Osteoblast (primary cell): Measurements from ENCODE around the gene RAB31. TPM values are rescaled to one million over a fixed set of nuclear protein-coding genes. Genes with fewer than 3 reads are reported as not detected.
"Not testable (repeated sequence)": the region's sequence is repeated elsewhere in the genome, so short reads cannot be mapped to it uniquely, and the experiment has no call there.

Source experiments
- DNase-seq: peaks from one replicate; pipeline ENCODE4 v3.0.0; 2011; ENCODE audit warnings: low spot score, mixed read lengths; ENCODE audit not compliant: insufficient read length; ENCODE audit errors: missing footprints
- H2AFZ ChIP-seq: 2 replicates; pipeline ENCODE4 v1.6.0; 2011; ENCODE audit warnings: mild to moderate bottlenecking, low read length
- H3K27ac ChIP-seq: 2 replicates; pipeline ENCODE4 v1.5.1; 2011; ENCODE audit warnings: mild to moderate bottlenecking, low read depth, low read length, moderate library complexity
- H3K27me3 ChIP-seq: 2 replicates; pipeline ENCODE4 v1.6.0; 2012; ENCODE audit warnings: mild to moderate bottlenecking, control low read depth, inconsistent platforms, low read length, moderate library complexity; ENCODE audit not compliant: insufficient read depth
- H3K36me3 ChIP-seq: 2 replicates; pipeline ENCODE4 v1.5.1; 2011; ENCODE audit warnings: mild to moderate bottlenecking, low read length, control low read depth, moderate library complexity; ENCODE audit not compliant: insufficient read depth
- H3K4me1 ChIP-seq: 2 replicates; pipeline ENCODE4 v1.5.1; 2011; ENCODE audit warnings: mild to moderate bottlenecking, low read length, control low read depth, moderate library complexity; ENCODE audit not compliant: insufficient read depth
- H3K4me2 ChIP-seq: 2 replicates; pipeline ENCODE4 v1.6.0; 2011; ENCODE audit warnings: mild to moderate bottlenecking, low read length; ENCODE audit not compliant: insufficient read depth
- H3K4me3 ChIP-seq: fragments of 200-600 bp; sonication (generic); 3 replicates; pipeline ENCODE4 v1.5.1; 2012; ENCODE audit warnings: mild to moderate bottlenecking, low read length, inconsistent platforms; ENCODE audit not compliant: insufficient read depth
- H3K79me2 ChIP-seq: 2 replicates; pipeline ENCODE4 v1.6.0; 2012; ENCODE audit warnings: mild to moderate bottlenecking, low read length, control low read depth, inconsistent platforms; ENCODE audit not compliant: insufficient read depth
- H3K9me3 ChIP-seq: 2 replicates; pipeline ENCODE4 v1.5.1; 2011; ENCODE audit warnings: low read depth, low read length, control low read depth
- H4K20me1 ChIP-seq: 2 replicates; pipeline ENCODE4 v1.6.0; 2012; ENCODE audit warnings: mild to moderate bottlenecking, low read length, control low read depth; ENCODE audit not compliant: insufficient read depth
- total RNA-seq: library from RNA; depleted of rRNA; stranded (reverse); fragments of >200 nt; gene quantifications from 2 replicates; pipeline ENCODE4 v1.2.3, GENCODE V29; 2012
- TF ChIP-seq, protein P1 (sequence below): IDR thresholded peaks from 2 replicates; pipeline ENCODE4 v1.5.1; 2011; ENCODE audit warnings: mild to moderate bottlenecking, low read depth, low read length, moderate library complexity; ENCODE audit errors: extremely low read depth

The RAB31 gene
- total RNA-seq, 1 donor = 120 TPM

DNA sequence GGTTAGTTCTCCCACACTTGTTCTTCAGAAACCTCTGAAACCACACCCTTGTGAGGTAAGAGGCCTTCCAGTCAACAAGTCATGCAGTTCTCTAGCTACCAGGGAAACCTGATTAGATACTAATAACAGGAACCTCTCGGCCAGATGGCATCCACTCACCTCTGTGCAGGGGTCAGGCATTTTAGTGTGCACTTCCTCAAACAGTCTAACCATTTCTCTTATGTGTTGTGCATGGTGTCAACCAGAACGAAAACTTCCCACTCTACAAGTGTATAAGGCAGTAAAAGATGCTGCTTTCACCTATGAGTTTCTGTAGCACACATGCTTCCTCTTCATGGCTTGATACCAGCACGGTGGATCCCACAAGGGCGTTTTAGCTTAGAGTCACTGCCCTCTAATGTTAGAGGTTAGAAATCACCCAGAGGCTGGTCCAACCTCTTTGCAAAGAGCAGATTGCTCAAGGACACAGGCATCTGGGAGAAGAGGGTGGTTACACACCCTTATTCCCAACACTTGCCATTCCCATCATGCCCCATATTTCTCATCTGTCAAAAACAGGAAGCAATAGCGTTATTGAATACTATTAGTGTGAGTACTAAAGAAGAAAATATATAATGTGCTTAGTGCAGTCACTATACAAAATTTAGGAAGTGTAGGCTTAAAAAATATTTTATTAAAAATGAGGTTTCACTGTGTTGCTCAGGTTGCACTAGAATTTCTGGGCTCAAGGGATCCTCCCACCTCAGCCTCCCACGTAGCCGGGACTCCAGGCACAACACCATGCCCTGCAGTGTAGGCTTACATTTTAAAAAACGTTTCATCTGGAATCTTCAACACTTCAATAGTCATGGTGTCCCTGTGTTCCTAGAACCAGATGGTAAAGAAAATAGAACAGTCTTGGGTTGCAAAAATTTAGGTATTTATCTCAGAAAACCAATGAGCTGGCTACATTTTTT is 34.5 kb upstream of the RAB31 start:
- TF ChIP-seq, protein P1, sequence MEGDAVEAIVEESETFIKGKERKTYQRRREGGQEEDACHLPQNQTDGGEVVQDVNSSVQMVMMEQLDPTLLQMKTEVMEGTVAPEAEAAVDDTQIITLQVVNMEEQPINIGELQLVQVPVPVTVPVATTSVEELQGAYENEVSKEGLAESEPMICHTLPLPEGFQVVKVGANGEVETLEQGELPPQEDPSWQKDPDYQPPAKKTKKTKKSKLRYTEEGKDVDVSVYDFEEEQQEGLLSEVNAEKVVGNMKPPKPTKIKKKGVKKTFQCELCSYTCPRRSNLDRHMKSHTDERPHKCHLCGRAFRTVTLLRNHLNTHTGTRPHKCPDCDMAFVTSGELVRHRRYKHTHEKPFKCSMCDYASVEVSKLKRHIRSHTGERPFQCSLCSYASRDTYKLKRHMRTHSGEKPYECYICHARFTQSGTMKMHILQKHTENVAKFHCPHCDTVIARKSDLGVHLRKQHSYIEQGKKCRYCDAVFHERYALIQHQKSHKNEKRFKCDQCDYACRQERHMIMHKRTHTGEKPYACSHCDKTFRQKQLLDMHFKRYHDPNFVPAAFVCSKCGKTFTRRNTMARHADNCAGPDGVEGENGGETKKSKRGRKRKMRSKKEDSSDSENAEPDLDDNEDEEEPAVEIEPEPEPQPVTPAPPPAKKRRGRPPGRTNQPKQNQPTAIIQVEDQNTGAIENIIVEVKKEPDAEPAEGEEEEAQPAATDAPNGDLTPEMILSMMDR = peak; percentile 53
- H3K4me1 ChIP-seq = no peaks in the 10 kb centered on the region
- H3K79me2 ChIP-seq = no peaks in the 10 kb centered on the region
- no peaks in the 10 kb centered on the region for H3K9me3 ChIP-seq
- H3K4me2 ChIP-seq = peak overlapping the region; percentile 22
- H3K36me3 ChIP-seq = no peaks in the 10 kb centered on the region
- H3K27ac ChIP-seq = no peak overlapping the region
- no peak overlapping the region for H3K4me3 ChIP-seq
- peak; percentile 43 for DNase-seq
- H2AFZ ChIP-seq = no peak overlapping the region
- H4K20me1 ChIP-seq = no peaks in the 10 kb centered on the region
- no peaks in the 10 kb centered on the region for H3K27me3 ChIP-seq

DNA sequence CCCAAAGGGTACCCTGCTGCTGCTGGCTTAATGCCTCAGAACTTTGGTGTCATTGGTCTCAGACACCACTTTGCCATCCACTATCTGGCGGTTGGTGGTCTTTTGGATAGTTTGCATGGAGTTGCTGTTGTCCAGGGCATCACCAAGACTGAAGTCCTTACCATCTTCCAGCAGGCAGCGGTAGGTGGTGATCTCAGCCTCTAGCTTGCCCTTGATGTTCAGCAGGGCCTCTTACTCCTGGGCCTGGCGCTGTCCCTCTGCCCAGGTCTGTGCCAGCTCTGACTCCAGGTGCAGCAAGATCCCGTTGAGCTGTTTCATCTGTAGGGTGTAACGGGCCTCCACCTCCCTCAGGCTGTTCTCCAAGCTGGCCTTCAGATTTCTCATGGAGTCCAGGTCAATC is 29.9 kb upstream of the RAB31 start:
- not testable (repeated sequence) for H3K9me3 ChIP-seq, H3K36me3 ChIP-seq, DNase-seq, H4K20me1 ChIP-seq, H3K4me2 ChIP-seq, H3K4me1 ChIP-seq, H3K4me3 ChIP-seq, H3K79me2 ChIP-seq, H3K27ac ChIP-seq, H3K27me3 ChIP-seq, H2AFZ ChIP-seq

DNA sequence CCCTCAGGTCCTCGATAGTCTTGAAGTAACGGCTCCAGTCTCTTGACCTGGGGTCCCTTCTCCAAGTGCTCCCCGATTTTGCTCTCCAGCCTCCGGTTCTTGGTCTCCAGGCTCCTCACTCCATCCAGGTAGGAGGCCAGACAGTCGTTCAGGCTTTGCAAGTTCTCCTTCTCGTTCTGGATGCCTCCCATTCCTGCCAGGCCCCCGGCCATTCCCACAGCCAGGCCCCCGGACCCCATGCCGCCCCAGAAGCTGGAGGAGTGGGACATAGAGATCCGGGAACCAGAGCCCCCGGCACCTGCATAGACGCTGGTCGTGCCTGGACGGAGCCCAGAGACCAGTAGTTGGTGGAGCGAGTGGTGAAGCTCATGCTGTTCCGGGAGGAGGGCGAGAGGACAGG is 29.0 kb upstream of the RAB31 start:
- Histone ChIP-seq H3K9me3 (no peaks in the 10 kb centered on the region), H4K20me1 (no peaks in the 10 kb centered on the region), H3K27me3 (no peaks in the 10 kb centered on the region), H3K4me2 (no peak overlapping the region), H3K27ac (no peak overlapping the region), H3K4me3 (no peak overlapping the region), H3K36me3 (no peaks in the 10 kb centered on the region), H2AFZ (no peak overlapping the region), H3K79me2 (no peaks in the 10 kb centered on the region), H3K4me1 (peaks cover 12% of the 10 kb centered on the region)
- no peak for DNase-seq
- TF ChIP-seq, protein P1 = no peak

DNA sequence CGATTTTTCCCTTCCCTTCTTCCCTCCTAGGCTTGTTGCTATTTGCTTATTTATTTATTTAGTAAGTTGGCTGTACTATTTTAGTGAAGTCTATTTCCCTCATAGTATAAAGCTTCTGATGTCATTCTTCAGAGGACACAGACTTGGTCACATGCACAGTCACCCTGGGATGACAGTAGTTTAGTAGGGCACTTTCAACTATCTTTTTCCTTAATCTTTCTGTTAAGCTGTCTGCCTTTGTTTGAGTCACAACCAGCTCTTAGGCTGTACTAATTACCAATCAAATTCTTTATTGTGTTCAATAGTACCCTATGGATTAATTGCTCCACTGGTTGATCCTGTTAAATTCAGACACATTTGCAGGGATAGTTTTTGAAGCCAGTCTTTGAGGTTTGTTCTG is 26.9 kb upstream of the RAB31 start:
- Histone ChIP-seq H3K4me2 (no peak overlapping the region), H3K27me3 (no peaks in the 10 kb centered on the region), H3K4me3 (no peak overlapping the region), H3K9me3 (no peaks in the 10 kb centered on the region), H3K79me2 (no peaks in the 10 kb centered on the region), H3K27ac (no peak overlapping the region), H3K4me1 (peaks cover 28% of the 10 kb centered on the region), H3K36me3 (no peaks in the 10 kb centered on the region), H2AFZ (peak overlapping the region; percentile 23), H4K20me1 (no peaks in the 10 kb centered on the region)
- DNase-seq = no peak
- TF ChIP-seq, protein P1 = no peak
